ENCODE results near the gene C12orf54.
"Not testable (repeated sequence)": the region's sequence is repeated elsewhere in the genome, so short reads cannot be mapped to it uniquely, and the experiment has no call there.

The C12orf54 gene

GRCh38 chr12:48512855-48513254 is 30.6 kb downstream of the C12orf54 start:
- no peak for DNase-seq

GRCh38 chr12:48514728-48515127 is 32.4 kb downstream of the C12orf54 start:
- no peak for DNase-seq

- not testable (repeated sequence) for DNase-seq
These were observed 38.1 kb downstream of the C12orf54 start for GRCh38 chr12:48520381-48520780.

GRCh38 chr12:48525332-48525731 is 43.0 kb downstream of the C12orf54 start, which contains the start of gene OR8S1:
Gene OR8S1, plus strand, starts transcription at chr12:48525632. Its CDS starts 0 bp downstream, at chr12:48525632.
- DNase-seq, result no peak

- DNase-seq, result no peak
These were observed 45.8 kb downstream of the C12orf54 start for GRCh38 chr12:48527891-48528670.

GRCh38 chr12:48532601-48533000 is 50.3 kb downstream of the C12orf54 start:
- no peak for DNase-seq

GRCh38 chr12:48536602-48537001 is 54.3 kb downstream of the C12orf54 start:
- no peak for DNase-seq

- DNase-seq, result peak; percentile 49
These were observed 60.1 kb downstream of the C12orf54 start for GRCh38 chr12:48542300-48542928.

GRCh38 chr12:48545833-48546469 is 63.7 kb downstream of the C12orf54 start:
- DNase-seq, result no peak
